Activated CD4-positive, alpha-beta T cell treated with anti-CD3 and anti-CD28 coated beads for 24 hours (primary cell): Measurements from ENCODE around the gene WDCP.
"Not testable (repeated sequence)": the region's sequence is repeated elsewhere in the genome, so short reads cannot be mapped to it uniquely, and the experiment has no call there.

Source experiments
- DNase-seq, 2 donors: peaks; one replicate each; pipeline ENCODE4 v3.0.0-alpha.2; 2020; ENCODE audit warnings: low read depth in 2 of 2

WDCP gene, protein sequence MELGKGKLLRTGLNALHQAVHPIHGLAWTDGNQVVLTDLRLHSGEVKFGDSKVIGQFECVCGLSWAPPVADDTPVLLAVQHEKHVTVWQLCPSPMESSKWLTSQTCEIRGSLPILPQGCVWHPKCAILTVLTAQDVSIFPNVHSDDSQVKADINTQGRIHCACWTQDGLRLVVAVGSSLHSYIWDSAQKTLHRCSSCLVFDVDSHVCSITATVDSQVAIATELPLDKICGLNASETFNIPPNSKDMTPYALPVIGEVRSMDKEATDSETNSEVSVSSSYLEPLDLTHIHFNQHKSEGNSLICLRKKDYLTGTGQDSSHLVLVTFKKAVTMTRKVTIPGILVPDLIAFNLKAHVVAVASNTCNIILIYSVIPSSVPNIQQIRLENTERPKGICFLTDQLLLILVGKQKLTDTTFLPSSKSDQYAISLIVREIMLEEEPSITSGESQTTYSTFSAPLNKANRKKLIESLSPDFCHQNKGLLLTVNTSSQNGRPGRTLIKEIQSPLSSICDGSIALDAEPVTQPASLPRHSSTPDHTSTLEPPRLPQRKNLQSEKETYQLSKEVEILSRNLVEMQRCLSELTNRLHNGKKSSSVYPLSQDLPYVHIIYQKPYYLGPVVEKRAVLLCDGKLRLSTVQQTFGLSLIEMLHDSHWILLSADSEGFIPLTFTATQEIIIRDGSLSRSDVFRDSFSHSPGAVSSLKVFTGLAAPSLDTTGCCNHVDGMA

DNA sequence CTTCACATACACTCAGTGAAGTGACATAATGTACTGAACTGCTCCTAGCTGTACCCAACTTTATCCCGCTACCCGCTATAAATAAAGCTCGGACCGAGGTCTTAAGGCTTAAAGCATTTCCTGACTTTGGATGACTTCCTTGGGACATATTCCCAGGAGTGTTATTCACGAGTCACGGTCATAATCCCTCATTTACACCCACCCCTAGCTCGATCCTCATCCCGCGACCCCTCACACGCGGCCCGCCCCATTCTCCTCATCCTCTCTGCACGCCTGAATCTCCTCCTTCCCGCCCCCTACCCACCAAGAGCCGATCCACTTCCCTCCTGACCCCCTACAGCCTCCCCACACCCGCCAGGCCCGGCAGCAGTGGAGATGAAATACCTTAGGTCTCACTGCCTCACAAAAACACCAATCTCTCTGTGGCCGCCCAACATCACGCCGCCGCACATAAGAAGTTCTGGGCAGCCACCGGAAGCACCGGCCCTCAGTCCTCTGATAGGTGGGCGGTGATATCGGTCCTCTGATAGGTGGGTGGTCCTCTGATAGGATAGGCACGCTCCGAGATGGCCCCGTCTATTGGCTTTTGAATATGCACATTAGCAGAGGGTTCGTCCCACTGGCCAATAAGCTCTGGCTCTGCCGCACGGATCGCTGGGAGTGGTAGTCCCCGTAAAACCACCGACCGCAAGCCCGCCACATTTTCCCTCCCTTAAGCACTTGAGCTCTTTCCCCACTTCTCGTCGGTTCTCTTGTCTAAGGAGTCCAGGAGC is at the start of gene WDCP:
WDCP (minus strand) TSS at position 462 of the 773 bp plus-strand sequence. CDS start 7,897 bp downstream, outside the sequence.
- peak; percentile 88 for DNase-seq

DNA sequence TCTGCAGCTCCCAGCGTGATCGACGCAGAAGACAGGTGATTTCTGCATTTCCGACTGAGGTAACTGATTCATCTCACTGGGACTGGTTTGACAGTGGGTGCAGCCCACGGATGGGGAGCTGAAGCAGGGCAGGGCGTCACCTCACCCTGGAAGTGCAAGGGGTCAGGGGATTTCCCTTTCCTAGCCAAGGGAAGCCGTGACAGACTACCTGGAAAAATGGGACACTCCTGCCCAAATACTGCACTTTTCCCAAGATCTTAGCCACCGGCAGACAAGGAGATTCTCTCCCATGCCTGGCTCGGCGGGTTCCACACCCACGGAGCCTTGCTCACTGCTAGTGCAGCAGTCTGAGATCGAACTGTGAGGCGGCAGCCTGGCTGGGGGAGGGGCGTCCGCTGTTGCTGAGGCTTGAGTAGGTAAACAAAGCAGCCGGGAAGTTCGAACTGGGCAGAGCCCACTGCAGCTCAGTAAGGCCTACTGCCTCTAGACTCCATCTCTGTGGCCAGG is 48.0 kb upstream of the WDCP start:
- DNase-seq = not testable (repeated sequence)

DNA sequence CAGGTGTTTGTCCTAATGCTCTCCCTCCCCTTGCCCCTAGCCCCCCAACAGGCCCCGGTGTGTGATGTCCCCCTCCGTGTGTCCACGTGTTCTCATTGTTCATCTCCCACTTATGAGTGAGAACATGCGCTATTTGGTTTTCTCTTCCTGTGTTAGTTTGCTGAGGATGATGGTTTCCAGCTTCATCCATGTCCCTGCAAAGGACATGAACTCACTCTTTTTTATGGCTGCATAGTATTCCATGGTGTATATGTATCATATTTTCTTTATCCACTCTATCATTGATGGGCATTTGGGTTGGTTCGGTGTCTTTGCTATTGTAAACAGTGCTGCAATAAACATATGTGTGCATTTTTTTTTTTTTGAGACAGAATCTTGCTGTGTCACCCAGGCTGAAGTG is 46.1 kb upstream of the WDCP start:
- DNase-seq = not testable (repeated sequence)

DNA sequence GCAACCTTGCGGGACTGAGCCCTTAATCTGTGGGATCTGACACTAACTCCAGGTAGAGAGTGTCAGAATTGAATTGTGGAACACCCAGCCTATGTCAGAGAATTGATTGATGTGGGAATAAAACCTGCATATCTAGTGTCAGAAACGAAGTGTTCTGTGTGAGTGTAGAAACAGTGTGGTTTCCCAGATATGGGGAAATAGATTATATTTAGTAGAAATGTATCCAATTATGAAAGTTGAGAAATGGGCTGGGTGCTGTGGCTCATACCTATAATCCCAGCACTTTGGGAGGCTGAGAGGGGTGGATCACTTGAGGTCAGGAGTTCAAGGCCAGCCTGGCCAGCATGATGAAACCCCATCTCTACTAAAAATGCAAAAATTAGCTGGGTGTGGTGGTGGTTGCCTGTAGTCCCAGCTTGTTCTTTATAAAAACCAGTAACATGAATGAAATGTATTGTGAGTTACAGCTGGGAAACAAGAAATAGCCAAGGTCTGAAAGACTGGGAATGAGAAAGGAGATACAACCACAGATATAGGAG is 41.7 kb upstream of the WDCP start:
- no peak for DNase-seq

DNA sequence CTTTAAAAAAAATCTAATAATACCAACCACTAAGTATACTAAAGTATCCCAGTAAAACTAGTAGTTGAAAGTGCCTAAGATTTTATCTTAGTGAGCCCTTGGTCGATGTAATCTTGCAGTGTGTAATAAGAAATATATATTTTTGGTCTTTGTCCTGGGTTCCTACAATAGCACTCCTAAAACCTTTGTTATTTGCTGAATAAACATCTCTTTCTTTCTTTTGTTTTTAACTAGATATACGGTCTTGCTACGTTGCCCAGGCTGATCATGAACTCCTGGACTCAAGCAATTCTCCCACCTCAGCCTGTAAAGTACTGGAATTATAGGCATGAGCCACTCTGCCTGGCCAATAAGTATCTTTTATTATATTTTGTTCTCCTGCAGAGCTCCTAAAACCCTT is 39.8 kb upstream of the WDCP start:
- DNase-seq = no peak

DNA sequence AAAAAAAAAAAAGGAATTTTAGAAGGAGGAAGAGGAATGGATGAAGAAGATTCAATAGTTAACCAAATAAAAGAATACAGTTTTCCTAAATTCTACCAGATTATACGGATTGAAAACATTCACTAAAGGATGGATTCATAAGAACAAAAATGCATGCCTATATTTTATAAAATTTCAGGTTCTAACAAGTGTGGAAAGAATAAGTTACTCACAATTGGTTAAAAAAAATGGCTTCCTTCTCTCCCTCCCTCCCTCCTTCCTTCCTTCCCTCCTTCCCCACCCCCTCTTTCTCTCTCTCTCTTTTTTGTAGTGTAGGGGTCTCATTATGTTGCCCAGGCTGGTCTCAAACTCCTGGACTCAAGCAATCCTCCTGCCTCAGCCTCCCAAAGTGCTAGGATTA is 39.0 kb upstream of the WDCP start:
- DNase-seq = no peak

DNA sequence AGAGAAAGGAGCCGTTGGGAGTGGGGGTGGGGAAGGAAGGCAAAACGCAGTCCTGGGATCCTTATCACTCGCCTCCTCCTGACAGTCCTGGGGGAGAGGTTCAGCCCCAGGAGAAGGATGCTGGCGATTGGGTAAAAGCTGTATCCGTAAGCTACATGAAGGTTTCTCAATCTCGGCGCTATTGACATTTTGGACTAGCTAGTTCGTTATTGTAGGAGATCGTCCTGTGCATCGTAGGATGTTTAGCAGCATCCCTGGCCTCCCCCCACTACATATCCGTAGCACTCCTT is 38.0 kb upstream of the WDCP start:
- DNase-seq = no peak

DNA sequence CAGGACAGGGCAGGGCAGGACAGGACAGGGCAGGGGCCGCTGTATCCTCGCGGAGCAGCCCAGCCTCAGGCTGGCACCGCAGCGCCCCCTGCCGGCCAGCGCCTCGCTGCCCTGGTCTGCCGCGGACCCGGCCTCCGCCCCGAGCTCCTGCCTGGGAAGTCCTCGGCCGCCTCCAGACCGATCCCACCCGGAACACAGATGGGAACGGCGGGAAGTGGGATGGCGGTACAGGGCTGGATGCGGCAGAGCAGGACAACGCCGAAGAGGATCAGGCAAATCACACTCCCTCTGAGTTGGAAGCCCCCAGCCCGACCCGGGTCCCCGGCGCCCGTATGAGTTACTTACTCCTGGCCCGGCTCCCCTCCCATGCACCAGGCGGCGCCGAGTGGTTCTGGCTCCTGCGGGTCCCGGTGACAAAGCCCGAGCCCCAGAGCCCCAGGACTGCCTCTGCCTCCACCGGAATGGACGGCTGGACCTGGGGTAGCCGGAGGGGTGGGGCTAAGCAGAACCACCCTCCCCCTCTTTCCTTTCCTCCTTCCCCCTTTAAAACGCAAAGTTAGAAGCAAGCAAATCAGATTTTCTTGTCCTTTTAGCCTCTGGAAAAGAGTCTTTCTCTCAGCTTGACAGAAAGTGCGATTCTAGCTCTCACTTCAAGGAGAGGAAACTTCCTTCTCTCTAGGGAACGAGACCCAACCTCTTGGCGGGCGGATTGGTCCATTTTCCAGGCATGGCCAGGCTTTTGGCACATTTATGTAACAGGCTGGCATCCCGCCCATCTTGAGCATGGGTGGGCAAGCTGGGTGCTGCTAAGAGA is 37.4 kb upstream of the WDCP start, which contains the start of gene TP53I3:
TP53I3 (minus strand) TSS at position 449 of the 814 bp plus-strand sequence. CDS start 508 bp downstream, outside the sequence.
- peak; percentile 77 to 78 for DNase-seq

DNA sequence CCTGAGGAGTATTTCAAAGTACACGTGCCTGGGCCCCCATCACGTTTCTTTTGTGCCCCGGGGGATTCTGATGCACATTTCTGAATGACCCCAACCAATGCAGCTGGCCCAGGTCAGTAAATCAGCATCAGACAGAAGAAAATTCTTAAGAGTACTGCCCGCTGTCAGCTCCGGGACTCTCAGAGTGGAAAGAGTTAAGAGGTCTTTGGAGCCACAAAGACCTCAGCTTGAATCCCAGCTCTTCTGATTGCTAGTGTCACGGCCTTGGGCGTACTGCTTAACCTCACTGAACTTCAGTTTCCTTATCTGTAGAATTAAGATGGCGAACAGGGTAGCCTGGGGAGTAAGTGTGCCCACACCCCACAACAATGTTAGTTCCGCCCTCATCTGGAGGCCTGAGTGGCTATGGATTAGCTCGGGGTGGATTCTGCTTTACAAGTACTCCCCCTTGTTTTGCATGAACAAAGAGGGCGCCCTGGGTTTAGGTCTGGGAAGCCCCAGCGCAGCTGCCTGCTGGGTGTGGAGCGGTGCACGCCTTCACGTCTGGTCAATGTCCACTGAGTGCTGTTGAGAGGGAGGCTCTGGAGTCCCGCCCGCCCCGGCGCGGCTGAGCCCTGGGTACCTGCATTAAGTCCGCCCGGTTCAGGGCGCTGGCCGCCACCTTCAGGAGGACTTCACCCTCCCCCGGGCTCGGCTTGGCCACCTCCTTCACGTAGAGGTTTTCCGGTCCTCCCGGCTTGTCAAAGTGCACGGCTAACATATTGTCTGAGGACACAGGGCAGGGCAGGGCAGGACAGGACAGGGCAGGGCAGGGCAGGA is 36.6 kb upstream of the WDCP start:
- no peak for DNase-seq

DNA sequence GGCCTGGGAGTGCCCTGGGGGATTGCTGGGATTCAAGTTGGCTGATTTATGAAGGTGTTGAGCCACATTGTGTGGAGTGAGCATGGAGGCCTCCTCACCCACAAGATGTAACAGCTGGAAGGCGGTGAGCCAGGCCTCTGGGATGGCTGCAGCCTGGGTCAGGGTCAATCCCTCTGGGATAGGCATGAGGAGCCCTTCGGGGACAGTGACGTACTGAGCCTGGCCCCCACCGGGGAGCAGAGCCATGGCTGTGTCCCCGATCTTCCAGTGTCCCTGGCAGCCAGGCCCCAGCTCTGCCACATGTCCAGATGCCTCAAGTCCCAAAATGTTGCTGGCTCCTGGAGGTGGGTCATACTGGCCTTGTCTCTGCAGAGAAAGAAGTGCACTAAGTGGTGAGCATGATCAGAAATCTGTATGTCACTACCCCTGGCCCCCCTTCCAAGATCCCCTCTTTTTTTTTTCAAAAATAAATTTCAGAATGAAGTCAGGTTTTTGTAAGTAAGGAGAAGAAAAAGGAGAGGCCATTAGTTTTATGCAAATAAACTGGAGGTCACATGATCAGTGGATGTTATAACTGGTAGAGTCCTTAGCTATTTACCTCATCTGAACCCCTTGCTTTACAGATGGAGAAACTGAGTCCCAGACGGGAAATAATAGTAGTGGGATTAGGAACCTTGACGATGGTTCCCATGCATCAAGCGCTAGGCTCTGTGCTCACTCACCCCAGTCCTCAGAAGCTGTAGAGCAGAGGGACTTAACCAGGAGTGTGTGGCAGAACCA is 35.8 kb upstream of the WDCP start:
- no peak for DNase-seq

DNA sequence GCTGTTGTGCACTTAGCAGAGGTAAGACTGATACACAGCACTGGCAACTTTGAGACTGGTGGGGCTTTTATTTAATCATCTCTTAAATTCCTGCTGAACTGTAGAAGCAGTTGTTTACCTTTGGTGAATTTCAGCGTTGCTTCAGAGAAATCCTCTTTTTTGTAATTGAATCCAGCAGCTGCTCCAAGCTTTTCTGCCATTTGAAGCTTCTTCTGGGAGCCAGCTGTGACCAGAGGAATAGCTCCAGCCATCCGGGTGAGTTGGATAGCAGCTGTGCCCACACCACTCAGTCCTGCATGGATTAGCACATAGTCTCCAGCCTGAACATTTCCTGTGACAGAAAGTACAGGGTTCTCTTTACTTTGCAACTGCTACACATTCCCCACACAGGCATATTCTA is 33.5 kb upstream of the WDCP start:
- DNase-seq = no peak

DNA sequence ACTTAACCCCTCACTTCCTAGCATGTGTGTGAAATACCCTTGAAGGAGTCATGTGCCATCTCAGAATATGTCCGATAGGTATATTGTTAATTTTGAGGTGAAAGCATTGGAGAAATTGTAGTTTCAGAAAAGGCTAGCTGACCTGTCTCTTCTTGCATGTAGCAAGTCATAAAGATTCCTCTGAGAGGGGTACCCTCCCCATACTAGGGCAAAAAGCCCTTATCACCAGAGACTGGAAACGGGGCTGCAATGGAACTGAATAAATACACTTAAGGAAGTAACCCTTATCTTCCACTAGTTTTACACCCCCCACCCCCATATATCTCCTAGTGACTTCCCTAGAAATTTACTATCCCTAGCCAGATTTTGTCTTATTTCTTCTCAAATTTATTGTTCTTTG is 30.7 kb upstream of the WDCP start:
- DNase-seq = no peak

DNA sequence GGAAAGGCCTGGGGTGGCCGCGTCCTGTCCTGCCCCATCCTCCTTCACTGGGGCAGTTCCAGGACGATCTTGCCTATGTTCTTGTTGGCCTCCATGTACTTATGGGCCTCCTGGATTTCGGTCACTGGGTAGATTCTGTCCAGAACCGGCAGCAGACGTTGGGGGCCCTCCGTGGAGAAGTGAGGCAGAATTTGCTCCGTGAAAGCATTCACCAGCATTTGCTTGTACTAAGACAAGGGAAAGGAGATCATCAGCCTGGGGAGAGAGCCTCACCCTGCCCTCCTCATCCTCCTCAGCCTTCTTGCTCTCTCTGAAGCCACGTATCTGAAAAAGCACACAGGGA is 30.3 kb upstream of the WDCP start:
- DNase-seq = no peak

DNA sequence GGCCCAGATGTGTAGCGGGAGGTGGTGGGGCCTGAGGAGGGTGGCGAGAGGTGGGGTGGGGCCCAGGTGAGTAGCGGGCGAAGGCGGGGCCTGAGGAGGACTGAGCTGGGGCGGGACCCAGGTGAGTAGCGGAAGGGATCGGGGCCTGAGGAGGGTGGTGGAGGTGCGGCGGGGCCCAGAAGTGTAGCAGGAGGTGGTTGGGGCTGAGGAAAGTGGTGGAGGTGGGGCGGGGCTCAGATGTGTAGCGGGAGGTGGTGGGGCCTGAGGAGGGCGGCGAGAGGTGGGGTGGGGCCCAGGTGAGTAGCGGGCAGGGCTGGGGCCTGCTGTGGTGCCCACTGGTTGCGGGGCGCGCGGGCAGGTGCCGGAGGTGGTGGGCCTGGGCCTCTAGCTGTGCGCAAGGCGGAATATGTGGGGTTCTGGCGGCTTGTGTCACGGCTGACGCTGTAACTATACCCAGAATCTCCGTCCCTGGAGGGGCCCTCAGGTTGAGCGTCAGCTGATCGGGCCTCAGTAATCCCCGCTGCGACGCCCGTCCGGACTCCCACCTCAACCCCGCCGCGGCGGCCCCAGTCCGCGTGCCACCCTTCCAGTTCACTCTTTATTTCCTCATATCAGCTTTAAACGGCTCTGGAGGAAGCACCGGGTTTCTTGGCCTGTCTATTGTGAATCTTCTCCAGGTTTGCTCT is 29.8 kb upstream of the WDCP start:
- DNase-seq = no peak

DNA sequence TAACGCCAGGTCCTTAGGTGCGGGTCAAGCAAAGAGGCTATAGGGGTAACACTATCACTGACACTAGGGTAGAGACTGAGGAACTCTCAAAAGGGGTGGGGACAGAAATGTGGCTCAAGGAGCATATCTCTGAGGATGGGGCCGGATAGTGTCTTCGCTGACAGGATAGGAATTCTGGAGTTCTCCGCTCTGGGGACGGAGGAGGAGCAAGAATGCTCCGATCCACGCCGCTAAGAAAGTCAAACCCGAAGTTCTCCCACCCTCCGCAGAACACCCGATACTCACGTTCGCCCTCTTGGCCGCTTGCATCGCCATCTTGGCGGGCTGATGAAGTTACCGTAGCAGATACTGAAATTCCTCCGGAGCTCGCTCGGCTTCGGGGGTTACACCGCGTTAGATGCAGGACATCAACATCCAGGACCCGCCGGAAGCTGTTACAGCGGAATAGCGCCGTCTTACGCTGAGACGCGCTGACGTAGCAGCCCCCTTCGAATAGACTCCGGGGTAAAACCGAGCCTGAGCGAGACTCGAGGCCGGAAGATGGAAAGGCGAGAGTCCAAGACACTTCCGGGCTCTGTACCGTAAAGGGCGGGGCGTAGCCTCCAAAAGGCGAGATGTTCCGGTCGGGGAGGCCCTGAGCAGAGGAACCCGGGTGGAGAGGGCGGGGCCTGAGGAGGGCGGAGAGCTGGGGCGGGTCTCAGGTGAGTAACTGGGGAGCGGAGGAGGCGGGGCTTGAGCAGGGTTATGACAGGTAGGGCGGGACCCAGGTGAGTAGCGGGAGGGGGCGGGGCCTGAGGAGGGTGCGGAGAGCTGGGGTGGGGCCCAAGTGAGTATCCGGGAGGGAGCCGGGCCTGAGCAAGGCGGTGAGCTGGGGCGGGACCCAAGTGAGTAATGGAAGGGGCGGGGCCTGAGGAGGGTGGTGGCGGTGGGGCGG is 29.0 kb upstream of the WDCP start, which contains the start of gene SF3B6:
SF3B6 (minus strand) TSS at position 412 of the 934 bp plus-strand sequence; CDS start at position 315, 97 bp downstream.
- DNase-seq = peak; percentile 99

DNA sequence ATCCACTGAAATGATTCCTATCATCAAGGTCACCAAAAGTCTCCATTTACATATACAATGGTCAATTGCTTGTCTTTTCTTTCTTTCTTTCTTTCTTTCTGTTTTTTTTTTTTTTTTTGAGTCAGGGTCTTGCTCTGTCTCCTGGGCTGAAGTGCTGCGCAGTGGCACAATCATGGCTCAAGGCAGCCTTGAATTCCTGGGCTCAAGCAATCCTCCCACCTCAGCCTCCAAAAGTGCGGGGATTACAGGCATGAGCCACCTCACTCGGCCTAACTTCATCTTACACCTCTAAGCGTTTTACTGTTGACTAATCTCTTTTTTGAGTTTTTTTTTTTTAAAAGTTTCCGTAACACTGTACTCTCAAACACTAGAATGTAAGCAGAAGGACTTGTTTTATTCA is 28.1 kb upstream of the WDCP start:
- DNase-seq = no peak

DNA sequence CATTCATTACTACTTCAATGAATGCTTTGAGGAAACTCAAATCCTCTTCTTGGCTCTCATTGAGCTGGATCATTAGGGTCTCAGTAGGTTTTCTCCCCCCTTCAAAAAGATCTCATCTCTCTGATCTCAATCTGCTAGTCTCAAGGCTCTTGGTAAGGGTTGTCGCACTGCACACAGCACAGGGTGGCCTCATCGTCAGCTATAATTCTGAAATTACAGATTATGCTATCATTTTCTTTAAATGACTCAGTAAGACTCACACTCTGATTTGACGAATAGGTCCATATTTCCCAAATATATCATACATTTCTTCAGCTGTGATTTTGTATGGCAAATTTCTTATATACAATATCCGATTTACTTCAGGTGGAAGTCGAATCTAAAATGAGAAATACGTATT is 26.6 kb upstream of the WDCP start:
- DNase-seq = no peak

DNA sequence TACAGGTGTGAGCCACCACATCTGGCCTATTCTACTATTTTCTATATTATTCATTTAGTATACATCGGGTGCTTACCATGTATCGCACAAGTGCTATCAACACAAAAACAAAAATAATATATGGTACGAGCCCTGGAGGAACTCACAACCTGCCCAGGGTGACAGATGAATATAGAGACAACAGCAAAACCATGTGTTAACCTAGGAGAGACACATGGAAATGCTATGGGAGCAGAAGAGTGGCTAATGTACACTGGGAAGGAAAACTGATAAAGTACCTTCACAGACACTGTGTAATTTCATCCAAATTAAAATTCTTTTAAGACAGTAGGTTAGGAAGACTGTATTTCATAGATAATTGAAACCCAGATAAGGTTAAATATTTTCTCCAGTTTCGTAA is 25.1 kb upstream of the WDCP start:
- no peak for DNase-seq
